GM18951 (cell line): ENCODE measurements around the gene DMAP1.
"Not testable (repeated sequence)": the region's sequence is repeated elsewhere in the genome, so short reads cannot be mapped to it uniquely, and the experiment has no call there.

Experiments used
- POLR2A ChIP-seq: IDR thresholded peaks from 4 replicates; pipeline ENCODE4 v1.6.1; 2011; ENCODE audit warnings: mild to moderate bottlenecking; ENCODE audit not compliant: insufficient read length, insufficient read depth; ENCODE audit errors: extremely low read depth
- in situ Hi-C: fragments of 300-500 bp; cut with MboI; formaldehyde crosslinking; loops from one replicate; pipeline ENCODE4 v1.12.0; 2022; ENCODE audit warnings: low sequenced_read_pairs, mixed read lengths, inconsistent platforms; ENCODE audit not compliant: unreplicated experiment

Gene DMAP1, protein sequence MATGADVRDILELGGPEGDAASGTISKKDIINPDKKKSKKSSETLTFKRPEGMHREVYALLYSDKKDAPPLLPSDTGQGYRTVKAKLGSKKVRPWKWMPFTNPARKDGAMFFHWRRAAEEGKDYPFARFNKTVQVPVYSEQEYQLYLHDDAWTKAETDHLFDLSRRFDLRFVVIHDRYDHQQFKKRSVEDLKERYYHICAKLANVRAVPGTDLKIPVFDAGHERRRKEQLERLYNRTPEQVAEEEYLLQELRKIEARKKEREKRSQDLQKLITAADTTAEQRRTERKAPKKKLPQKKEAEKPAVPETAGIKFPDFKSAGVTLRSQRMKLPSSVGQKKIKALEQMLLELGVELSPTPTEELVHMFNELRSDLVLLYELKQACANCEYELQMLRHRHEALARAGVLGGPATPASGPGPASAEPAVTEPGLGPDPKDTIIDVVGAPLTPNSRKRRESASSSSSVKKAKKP

DNA sequence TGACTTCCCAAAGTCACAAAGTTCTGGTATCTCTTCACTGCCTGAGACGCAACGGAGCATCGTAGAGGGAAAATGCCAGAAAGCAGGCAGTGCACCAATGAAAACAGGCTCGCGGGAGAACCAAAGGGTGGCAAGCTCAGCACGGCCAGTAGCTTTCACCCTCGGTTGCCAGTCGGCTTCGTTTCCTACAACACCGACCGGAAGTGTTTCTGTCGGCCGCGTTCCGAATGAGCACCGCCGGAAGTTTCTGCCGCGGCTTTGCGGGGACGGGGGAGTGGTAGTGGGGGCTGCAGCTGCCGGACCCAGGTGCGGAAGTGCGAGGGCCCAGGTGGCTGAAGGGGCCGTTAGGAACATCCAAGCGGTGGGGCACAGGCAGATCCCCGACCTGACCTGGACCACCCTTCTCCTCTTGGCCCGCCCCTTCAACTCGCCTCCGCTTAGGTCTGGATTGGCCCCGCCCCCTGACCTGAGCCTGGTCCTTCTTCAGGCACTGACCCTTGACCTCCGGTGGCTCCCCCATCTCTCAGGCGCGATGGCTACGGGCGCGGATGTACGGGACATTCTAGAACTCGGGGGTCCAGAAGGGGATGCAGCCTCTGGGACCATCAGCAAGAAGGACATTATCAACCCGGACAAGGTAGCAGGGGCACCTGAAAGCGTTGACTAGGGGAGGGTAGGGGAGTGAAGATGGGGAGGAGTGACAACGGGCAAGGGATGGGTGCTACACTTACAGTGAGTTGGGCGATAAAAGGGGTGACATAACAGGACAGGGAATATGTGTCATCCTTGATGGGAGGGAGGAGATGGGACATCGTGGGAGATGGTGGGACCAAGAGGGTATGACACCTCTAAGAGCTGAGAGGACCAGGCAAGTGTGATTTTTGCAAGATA, at the start of gene DMAP1:
TSS of gene DMAP1 (plus strand) at position 250 of the 891 bp plus-strand sequence. CDS start at position 533, 283 bp downstream.
- in situ Hi-C loops, result no loop called here
- peak; percentile 74 for TF ChIP-seq POLR2A

- in situ Hi-C loops, result no loop called here
Measured at GRCh38 chr1:44168520-44169098, 44.7 kb upstream of the DMAP1 start.

GRCh38 chr1:44170281-44170823, 42.9 kb upstream of the DMAP1 start:
- in situ Hi-C loops, result no loop called here
- TF ChIP-seq POLR2A, result no peak

More at GRCh38 chr1:44168520-44169098, 44.7 kb upstream of the DMAP1 start:
- TF ChIP-seq POLR2A, result no peak

DNA sequence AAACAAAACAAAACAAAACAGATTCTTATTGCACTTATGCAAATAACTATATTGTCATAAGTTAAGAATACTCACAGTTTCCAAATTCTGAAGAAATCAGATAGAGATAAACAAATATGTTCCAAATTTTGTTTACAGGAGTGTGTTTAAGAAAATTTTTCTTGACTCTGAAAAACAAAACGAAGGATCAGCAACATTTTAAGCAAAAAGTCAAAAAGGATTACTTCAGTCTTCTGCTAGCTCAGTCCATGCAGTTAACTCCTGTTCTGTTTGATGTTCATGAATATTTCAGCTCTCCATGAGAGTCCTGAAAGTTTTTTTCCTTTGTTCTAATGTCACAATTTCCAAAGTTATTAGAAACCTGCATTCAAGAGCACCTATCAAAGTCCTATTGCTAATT, 38.6 kb upstream of the DMAP1 start:
- TF ChIP-seq POLR2A, result no peak
- in situ Hi-C loops, result no loop called here

DNA sequence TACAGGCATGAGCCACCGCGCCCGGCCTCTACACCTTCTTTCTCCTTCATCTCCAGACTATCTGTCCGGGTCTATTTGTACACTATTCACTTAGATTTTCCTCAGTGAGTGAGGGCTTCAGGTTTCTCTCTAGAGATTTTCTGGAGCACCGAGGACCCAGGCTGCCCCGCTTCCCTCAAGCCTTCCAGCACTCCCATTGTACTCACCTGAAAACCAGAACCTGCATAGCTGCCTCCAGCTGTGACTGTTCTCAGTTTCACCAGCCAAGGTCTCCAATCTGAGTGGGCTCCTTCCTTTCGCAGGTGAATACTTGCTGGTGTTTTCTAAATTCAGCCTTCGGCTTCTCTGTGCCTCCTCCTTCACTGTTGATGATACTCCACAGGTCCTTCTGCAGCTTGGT, 12.9 kb upstream of the DMAP1 start:
- in situ Hi-C loops, result no loop called here

GRCh38 chr1:44206545-44206944, 6.7 kb upstream of the DMAP1 start:
- in situ Hi-C loops, result not testable (repeated sequence)

More for the DNA sequence above, 12.9 kb upstream of the DMAP1 start:
- TF ChIP-seq POLR2A, result no peak

DNA sequence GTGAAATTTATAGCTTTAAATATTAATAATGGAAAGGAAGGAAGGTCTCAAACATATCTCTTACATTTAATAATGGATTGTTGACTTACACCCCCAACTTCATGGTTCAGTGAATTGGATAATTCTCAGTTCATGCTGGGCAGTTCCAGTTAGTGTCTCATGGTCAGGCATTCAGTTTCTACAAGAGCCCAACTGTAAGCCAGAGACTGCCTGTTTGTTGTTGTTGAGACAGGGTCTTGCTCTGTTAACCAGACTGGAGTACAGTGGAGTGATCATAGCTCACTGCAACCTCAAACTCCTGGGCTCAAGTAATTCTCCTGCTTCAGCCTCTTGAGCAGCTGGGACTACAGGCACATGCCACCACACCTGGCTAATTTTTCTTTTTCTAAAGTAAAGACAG, 5.0 kb upstream of the DMAP1 start:
- TF ChIP-seq POLR2A, result no peak
- in situ Hi-C loops, result no loop called here

DNA sequence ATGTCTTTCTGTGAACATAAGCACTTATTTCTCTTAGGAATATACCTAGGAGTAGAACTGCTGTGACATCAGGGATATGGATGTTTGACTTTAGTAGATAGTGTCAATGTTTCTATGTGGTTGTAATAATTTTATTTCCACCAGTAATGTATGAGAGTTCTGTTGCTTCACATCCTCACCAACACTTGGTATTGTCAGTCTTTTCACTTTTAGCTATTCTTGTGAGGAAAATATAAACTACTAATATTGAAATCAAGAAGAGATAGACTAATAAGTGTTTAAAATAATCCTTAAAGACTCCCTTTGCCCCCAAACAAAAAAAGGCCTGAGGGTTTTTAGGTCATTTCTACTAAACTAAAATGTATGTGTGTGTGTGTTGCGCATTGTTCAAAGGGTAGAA, 2.7 kb upstream of the DMAP1 start:
- in situ Hi-C loops, result no loop called here
- no peak for TF ChIP-seq POLR2A

DNA sequence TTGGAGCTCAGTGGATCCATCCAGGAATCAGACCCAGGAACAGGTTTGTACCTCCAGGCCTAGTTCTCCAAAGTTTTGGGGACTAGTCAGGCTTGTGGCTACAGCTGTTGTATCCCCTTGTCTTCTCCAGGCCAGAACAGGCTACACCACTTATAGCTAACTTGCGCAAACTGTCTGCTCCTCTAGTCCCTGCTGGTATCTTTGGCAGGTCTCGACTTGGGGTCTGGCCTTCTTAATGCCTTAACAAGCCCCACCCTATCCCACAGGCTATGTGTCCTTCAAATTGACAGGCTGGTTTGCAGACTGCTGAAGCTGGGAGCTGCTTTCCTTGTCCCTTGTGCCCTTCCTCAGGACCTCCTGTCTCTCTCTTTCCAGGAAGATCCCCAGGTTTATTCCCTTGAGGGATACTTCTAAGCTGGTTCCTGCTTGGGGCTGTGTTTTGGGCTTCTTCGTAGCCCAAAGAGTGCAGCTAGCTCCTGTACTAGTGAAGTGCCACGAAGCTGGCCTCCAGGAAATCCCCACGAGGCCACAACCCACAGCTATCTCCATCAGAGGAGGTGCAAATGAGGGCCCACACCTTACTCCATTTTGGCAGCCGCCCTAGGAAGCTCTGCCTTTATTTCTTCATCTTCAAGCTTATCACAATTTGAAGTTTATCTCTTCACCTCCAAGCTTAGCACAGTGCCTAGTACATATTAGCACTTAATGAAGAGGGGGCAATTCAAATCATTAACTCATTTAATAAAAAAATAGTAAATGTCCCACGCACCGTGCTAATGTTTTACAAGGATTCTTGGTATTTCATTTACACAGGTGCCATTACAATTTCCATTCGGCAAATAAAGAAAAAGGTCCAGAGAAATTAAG, 683 bp upstream of the DMAP1 start:
- no peak for TF ChIP-seq POLR2A
- in situ Hi-C loops, result no loop called here

DNA sequence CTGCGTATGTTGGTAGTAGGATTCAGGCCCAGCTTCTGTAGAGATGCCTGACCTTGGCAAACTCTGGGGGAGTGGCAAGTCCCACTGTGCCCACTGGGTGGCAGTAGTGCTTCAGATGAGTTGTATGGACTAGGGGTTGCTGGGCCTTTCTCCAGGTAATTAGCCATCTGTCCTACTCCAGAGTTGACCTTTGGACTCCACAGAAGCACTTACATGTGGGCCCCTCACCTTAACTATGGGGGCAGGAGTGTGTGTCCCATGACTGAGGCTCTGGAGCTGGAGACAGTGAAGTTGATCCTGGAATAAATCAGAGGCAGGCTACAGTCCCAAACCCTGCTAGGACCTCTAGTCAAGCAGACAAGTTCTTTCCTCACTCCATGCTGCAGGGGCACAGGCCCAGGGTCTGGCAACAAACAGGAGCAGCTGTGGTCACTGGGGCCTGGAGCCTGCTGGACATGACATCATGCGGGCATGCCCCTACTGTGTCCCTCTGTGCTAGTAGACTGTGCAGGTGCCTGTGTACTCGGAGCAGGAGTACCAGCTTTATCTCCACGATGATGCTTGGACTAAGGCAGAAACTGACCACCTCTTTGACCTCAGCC, 4.6 kb downstream of the DMAP1 start:
- in situ Hi-C loops, result no loop called here
- TF ChIP-seq POLR2A, result no peak

DNA sequence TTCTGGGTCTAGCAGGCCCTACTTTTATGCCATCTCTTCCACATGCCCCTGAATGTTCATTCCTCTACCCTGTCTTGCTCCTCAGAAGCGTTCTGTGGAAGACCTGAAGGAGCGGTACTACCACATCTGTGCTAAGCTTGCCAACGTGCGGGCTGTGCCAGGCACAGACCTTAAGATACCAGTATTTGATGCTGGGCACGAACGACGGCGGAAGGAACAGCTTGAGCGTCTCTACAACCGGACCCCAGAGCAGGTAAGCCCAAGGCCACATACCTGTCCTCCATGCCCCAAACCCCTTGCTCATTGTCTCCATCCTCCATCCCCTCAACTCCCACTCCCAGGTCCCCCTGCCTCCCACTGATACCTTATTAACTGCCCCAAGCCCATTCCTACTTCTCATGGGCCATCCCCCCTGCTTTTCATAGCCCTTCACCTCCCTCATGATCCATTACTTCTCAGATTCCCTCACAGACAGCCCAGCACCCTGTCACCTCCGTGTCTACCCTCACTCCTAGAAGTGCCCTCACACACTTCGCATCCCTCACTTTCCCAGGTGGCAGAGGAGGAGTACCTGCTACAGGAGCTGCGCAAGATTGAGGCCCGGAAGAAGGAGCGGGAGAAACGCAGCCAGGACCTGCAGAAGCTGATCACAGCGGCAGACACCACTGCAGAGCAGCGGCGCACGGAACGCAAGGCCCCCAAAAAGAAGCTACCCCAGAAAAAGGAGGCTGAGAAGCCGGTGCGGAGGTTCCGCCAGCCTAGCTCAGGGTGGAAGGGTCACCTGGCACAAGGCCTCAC, 5.4 kb downstream of the DMAP1 start:
- no peak for TF ChIP-seq POLR2A
- in situ Hi-C loops, result no loop called here

GRCh38 chr1:44219301-44219626, 6.0 kb downstream of the DMAP1 start:
- TF ChIP-seq POLR2A, result no peak
- in situ Hi-C loops, result no loop called here
